WERI-Rb-1 (cell line): ENCODE data around the gene PRRX2.

Source experiments
- DNase-seq: peaks from one replicate; pipeline ENCODE4 v3.0.0-alpha.2; 2020
- H3K27ac ChIP-seq: fragments of 250-450 bp; sonication (Bioruptor Pico); 2 replicates; pipeline ENCODE4 v1.5.1; 2020; ENCODE audit warnings: mild to moderate bottlenecking, moderate library complexity
- H3K27me3 ChIP-seq: fragments of 250-450 bp; sonication (Bioruptor Pico); 2 replicates; pipeline ENCODE4 v1.5.1; 2021; ENCODE audit warnings: mild to moderate bottlenecking, low read depth, moderate library complexity; ENCODE audit not compliant: insufficient read depth, severe bottlenecking
- H3K36me3 ChIP-seq: fragments of 250-450 bp; sonication (Bioruptor Pico); 2 replicates; pipeline ENCODE4 v1.5.1; 2020; ENCODE audit warnings: mild to moderate bottlenecking, moderate library complexity
- H3K4me3 ChIP-seq: 2 replicates; pipeline ENCODE4 v1.5.1; 2011; ENCODE audit warnings: low read depth, mild to moderate bottlenecking, control low read depth, low read length
- H3K9me3 ChIP-seq: fragments of 250-450 bp; sonication (Bioruptor Pico); 2 replicates; pipeline ENCODE4 v1.5.1; 2021; ENCODE audit warnings: mild to moderate bottlenecking, moderate library complexity; ENCODE audit not compliant: severe bottlenecking
- CTCF ChIP-seq: IDR thresholded peaks from 2 replicates; pipeline ENCODE4 v1.5.1; 2011; ENCODE audit warnings: low read depth, mild to moderate bottlenecking, control low read depth, inconsistent platforms, low read length

Gene PRRX2

GRCh38 chr9:129639034-129639630, 26.3 kb upstream of the PRRX2 start:
- no peak overlapping the region for H3K27ac ChIP-seq
- no peak for TF ChIP-seq CTCF
- no peak overlapping the region for H3K4me3 ChIP-seq

GRCh38 chr9:129639756-129640085, 25.7 kb upstream of the PRRX2 start:
- no peak for TF ChIP-seq CTCF
- Histone ChIP-seq H3K4me3 (no peak overlapping the region), H3K36me3 (peaks cover 48% of the 10 kb centered on the region), H3K27me3 (no peaks in the 10 kb centered on the region), H3K9me3 (no peaks in the 10 kb centered on the region), H3K27ac (no peak overlapping the region)
- DNase-seq = no peak

More at GRCh38 chr9:129639034-129639630, 26.3 kb upstream of the PRRX2 start:
- no peaks in the 10 kb centered on the region for H3K9me3 ChIP-seq
- peaks cover 53% of the 10 kb centered on the region for H3K36me3 ChIP-seq
- DNase-seq = no peak
- no peaks in the 10 kb centered on the region for H3K27me3 ChIP-seq

GRCh38 chr9:129640086-129640870, 25.2 kb upstream of the PRRX2 start:
- no peak for TF ChIP-seq CTCF
- Histone ChIP-seq H3K9me3 (no peaks in the 10 kb centered on the region), H3K27me3 (no peaks in the 10 kb centered on the region), H3K4me3 (no peak overlapping the region), H3K27ac (no peak overlapping the region), H3K36me3 (peaks cover 43% of the 10 kb centered on the region)
- DNase-seq = peak; percentile 65

- TF ChIP-seq CTCF = no peak
- peak overlapping the region; percentile 90 for H3K4me3 ChIP-seq
- peaks cover 36% of the 10 kb centered on the region for H3K36me3 ChIP-seq
- DNase-seq = no peak
- H3K9me3 ChIP-seq = no peaks in the 10 kb centered on the region
- peak overlapping the region; percentile 13 for H3K27ac ChIP-seq
- H3K27me3 ChIP-seq = no peaks in the 10 kb centered on the region
These were observed 24.3 kb upstream of the PRRX2 start for GRCh38 chr9:129640871-129641749.

- Histone ChIP-seq H3K36me3 (peaks cover 28% of the 10 kb centered on the region), H3K27ac (peak within 1 kb of the TSS; percentile 50), H3K4me3 (peak within 1 kb of the TSS; percentile 90), H3K9me3 (no peaks in the 10 kb centered on the region), H3K27me3 (no peaks in the 10 kb centered on the region)
- DNase-seq = peak; percentile 99
- peak; percentile 97 for TF ChIP-seq CTCF
These were observed 23.5 kb upstream of the PRRX2 start, which contains the start of gene ASB6 for GRCh38 chr9:129641750-129642585. ASB6 (minus strand) TSS chr9:129642151; CDS start chr9:129641999, 152 bp downstream.
